Stimulated activated CD8-positive, alpha-beta memory T cell treated with anti-CD3 and anti-CD28 coated beads, Interleukin-12 subunit alpha, Interleukin-12 subunit beta, amount 100 ng/mL, for 1 hour (primary cell): ENCODE results near the gene LIMCH1.
"Not testable (repeated sequence)": the region's sequence is repeated elsewhere in the genome, so short reads cannot be mapped to it uniquely, and the experiment has no call there.

Experiments
- DNase-seq: peaks from one replicate; pipeline ENCODE4 v3.0.0-alpha.2; 2020; ENCODE audit warnings: low read depth

The LIMCH1 gene

DNA sequence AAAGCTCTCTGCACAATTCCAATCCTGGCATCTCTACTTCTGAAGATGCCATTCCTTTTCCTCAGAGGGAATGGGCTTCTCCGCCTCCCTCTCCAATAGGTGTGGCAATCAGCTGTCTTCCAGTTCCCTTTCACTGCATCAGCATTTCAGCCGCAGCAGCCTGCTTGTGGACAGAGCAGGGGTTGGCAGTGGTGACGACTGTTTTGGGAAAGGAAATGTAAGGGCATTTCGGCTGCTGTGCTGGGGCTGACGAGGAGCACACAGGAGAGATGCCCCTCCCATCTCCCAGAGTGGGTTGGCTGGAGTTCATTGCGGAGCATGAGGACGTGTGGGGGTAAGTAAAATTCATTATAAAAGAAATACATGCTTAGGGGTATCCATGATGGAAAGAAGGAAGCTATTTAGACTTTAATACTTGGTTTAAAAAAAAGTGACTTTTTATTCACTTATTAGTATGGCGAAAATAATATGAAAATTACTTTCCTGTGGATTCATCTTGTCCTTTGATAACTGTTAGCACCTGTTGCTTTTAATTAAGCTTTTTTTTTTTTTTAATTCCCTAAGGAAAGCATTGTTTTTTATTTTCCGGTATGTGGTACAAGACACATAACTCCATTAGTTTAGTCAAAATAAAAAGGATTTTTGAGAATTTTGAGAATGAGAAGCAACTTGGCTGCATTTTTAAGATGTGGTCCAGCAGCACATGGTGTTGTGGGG lies at the start of gene LIMCH1:
Gene LIMCH1, plus strand, starts transcription at position 141 of the 717 bp plus-strand sequence. CDS start 67,839 bp downstream, outside the sequence.
- DNase-seq: no peak

DNA sequence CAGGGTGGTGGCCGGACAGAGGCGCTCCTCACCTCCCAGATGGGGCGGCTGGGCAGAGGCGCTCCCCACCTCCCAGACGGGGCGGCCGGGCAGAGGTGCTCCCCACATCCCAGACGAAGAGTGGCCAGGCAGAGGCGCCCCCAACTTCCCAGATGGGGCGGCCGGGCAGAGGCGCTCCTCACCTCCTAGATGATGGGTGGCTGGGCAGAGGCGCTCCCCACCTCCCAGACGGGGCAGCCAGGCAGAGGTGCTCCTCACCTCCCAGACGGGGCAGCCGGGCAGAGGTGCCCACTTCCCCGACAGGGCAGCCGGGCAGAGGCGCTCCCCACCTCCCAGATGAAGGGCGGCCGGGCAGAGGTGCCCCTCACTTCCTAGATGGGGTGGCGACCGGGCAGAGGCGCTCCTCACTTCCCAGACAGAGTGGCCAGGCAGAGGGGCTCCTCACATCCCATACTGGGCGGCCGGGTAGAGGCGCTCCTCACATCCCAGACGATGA lies 46.8 kb upstream of the LIMCH1 start:
- not testable (repeated sequence) for DNase-seq

DNA sequence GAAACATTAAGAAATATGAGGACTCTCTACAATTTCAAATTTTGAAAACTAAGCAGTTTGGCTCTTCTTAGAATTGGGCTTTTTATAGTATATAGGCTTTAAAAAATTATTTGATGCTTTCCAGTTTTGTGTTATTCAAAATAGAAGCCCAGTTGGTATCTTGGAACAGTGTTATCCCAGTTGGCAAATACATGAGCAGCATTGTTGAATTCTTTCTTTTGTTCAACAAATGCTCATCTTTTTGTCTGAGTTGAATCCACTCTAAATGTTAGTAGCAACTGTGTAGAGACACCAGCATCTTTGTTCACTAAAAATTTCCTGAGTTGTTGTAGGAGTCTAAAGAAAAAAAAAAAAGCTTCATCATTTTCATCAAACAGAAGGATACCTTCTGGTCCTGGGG lies 41.0 kb upstream of the LIMCH1 start:
- no peak for DNase-seq

GRCh38 chr4:41498177-41498576 lies 39.8 kb upstream of the LIMCH1 start:
- DNase-seq: no peak

DNA sequence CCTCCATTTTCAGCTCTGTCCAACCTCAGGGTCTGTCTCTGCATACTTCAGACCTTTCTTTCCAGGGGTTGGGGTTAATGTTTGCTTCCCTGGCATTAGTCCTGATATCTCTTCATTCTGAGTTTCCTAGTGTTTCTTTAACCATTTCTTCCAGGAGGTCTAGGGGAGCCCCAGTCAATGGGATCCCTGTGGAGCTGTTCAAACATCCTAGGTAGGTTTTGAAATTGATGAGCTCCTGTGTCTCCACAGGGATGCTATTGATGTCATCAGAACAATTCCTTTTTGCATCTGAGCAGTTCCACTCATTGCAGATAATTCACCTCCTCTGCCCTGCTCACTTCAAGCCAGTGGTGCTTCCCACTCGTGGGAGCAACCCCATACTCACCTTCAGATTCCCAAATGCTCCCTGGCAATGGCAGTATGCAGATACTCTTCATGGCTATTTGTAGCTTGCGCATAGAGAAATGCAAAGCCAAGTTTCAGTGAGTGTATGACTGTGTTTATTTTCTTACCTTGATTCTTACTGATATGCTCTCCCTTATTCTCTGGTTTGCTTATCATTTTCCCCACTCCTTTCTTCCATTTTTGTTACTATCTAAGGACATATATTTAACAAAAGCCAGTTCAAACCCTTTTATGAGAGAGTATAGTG lies 33.7 kb upstream of the LIMCH1 start:
- DNase-seq: no peak

- no peak for DNase-seq
These were observed 32.7 kb upstream of the LIMCH1 start for GRCh38 chr4:41505161-41505661.

DNA sequence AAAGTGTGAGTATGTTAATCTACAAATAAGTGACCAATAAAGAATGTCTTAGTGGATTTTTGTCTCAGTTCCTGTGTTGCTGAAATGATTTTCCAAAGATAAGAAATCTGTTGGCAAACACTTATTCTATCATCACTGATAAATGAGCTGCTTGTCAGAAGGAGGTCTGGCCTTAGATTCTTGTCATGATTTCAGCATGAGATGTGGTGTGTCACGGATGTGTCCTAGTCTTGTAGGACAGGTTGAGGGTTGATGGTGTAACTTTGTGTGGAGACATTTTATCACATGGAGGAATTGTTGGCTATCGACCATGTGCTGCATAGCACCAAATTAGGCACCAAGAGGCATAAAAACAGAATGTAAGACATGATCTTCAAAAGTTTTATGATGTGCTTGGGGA lies 31.8 kb upstream of the LIMCH1 start:
- no peak for DNase-seq

- DNase-seq: no peak
These were observed 30.5 kb upstream of the LIMCH1 start for GRCh38 chr4:41507291-41507947.

DNA sequence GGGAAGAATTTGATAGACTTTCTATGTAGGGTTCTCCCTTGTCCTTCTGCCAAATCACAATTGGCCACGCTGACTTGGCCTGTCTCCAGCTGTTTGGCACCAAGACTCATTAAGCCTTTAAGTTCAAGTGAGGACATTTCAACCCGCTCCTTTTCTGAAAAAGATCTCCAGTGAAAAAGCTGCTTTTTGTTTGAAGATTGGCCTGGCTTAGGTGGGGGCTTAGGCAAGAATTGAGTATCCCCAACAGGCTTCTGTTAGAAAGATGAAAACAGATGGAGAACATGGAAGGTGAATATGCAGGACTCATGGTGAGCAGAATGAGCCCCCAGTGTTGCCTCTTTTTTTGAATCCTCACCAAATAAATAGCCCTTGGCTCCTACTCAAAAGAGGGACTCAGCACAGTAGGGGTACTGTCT lies 28.5 kb upstream of the LIMCH1 start:
- DNase-seq: no peak

- DNase-seq: no peak
These were observed 27.8 kb upstream of the LIMCH1 start for GRCh38 chr4:41510179-41510578.

DNA sequence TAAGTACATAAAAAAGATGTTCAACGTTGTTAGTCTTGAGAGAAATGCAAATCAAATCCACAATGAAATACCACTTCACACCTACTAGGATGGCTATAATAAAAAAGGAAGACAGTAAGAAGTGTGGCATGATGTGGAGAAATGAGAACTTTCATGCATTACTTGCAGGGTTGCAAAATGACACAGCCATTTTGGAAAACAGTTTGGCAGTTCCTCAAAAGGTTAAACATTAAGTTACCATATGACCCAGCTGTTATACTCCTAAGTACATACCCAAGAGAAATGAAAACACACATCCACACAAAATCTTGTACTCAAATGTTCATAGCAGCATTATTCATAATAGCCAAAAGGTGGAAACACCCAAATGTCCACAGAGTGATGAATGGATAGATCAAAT lies 25.8 kb upstream of the LIMCH1 start:
- DNase-seq: no peak

GRCh38 chr4:41512596-41512995 lies 25.4 kb upstream of the LIMCH1 start:
- no peak for DNase-seq

- no peak for DNase-seq
These were observed 23.8 kb upstream of the LIMCH1 start for GRCh38 chr4:41514169-41514568.

DNA sequence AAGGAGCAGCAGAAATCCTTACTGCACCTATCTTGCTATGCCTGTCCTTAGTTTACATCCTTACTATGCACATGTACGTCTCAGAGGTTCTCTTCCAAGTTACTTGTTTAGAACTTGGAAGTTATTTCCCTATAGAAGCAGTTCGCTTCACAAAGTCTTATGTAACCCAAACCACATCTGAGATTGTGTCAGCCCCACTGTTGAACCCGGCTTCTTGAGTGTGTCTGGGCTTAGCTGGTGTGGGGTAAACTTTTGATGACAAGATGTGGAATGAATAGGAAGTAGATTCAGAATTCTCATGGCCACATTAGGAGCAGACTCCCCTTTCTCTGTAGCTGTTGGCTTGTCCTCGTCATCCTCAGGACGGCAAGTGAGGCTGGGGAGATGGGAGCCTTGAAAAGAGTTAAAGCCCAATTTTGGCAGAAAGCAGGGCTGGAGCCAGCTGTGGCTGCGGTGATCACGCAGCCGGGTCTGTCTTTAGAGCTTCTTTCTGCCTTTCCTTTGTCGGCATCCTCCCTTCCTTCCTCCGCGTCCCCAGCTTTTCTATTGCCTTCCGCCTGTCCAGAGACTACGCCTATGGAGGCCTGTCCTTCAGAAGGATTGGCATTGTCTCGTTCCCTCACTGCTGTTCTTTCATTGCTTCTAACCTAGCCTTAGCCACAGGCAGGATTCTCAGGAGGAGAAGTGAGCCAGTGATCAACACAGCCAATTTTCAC lies 23.0 kb upstream of the LIMCH1 start:
- no peak for DNase-seq

GRCh38 chr4:41517121-41517520 lies 20.8 kb upstream of the LIMCH1 start:
- DNase-seq: no peak

GRCh38 chr4:41517747-41518146 lies 20.2 kb upstream of the LIMCH1 start:
- DNase-seq: no peak

- no peak for DNase-seq
These were observed 13.5 kb upstream of the LIMCH1 start for GRCh38 chr4:41524425-41524824.

DNA sequence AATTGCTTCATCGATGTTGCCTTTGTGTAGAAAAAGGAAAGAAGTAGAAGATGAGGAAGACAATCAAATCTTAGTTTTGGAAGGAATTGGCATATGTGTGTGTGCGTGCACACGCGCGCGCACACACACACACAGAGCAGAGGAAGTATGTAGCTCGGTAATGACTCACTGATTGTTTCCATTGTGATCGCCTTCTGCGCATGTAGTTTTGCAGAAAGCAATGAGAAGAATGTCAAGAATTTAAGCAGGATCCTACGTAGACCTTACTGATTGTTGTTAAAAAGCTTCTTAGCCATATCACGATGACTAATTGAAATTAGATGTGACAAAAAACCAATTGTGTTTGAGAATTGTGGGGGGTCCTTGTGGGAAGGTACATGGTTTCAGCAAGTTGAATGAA lies 12.8 kb upstream of the LIMCH1 start:
- DNase-seq: no peak

- DNase-seq: no peak
These were observed 11.3 kb upstream of the LIMCH1 start for GRCh38 chr4:41526628-41527027.

- DNase-seq: no peak
These were observed 9.3 kb upstream of the LIMCH1 start for GRCh38 chr4:41528512-41529205.

DNA sequence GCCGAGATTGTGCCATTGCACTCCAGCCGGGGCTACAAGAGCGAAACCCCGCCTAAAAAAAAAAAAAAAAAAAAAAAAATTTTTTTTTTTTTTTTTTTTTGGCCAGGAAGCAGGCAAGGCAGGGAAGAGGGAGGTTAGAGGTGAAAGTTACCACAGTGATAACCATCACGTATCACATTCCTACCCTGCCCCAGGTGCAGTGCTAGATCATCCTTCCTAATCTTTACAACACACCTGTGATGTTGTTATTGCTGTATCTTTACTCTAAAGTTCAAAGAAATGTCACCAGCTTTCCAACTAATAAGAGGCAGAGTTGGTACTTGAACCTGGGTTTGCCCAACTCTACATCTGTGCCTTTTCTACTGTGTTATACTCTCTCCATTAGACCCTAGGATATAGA lies 7.2 kb upstream of the LIMCH1 start:
- DNase-seq: no peak

- no peak for DNase-seq
These were observed 5.6 kb upstream of the LIMCH1 start for GRCh38 chr4:41532336-41532735.
